GM21447 (cell line): Measurements from ENCODE around the gene TUNAR.

Experiments used
- ATAC-seq: cut with Tn5 transposase; IDR thresholded peaks from one replicate; pipeline ENCODE4 v1.9.1; 2021; ENCODE audit not compliant: unreplicated experiment

TUNAR gene

GRCh38 chr14:95871531-95871930, 5.1 kb upstream of the TUNAR start:
- ATAC-seq, result no peak

- ATAC-seq, result no peak
Measured at GRCh38 chr14:95872777-95873176, 3.9 kb upstream of the TUNAR start.

GRCh38 chr14:95875831-95876760, 536 bp upstream of the TUNAR start:
- no peak for ATAC-seq

- no peak for ATAC-seq
Measured at GRCh38 chr14:95877633-95878032, 1.0 kb downstream of the TUNAR start.

DNA sequence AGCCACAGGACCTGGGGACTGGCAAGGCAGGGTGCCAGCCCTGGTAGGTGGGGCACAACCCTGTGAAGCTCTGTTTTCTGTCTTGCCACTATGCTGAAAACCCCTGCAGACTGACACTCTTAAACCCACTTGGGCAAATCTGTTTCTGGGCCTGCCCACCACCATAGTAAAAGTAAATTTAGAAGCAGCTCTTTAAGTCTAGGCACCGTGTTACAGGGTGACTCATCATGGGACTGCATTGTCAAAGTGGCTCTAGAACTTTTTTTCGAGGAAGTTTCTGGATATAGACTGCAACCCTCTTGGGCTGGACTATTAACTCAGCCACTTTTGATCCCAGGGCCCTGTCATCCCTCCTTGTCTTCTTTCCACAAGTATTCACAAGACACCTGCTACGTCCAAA, 7.7 kb downstream of the TUNAR start:
- ATAC-seq, result no peak

- no peak for ATAC-seq
Measured at GRCh38 chr14:95885278-95885677, 8.6 kb downstream of the TUNAR start.

DNA sequence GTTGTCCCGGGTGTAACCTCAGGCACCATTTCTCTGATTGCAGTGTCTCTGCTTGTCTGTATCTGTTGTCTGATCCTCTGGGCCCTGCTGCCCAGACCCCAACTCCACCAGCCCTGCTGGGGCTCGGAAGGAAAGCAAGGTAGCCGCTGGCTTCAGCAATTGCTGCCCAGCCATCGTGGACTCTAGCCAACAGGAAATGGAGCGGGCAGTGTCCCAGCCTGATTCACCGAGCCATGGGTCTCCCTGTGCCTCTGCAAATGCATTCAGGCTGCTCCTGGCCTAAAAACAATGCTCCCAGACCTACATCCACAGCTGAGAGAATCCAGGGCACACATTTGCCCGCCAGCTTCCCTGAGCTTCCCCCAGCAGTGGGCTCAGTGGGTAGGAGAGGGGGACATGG, 9.2 kb downstream of the TUNAR start:
- ATAC-seq, result no peak

- ATAC-seq, result no peak
Measured at GRCh38 chr14:95886366-95887056, 9.9 kb downstream of the TUNAR start.

GRCh38 chr14:95887351-95887750, 10.7 kb downstream of the TUNAR start:
- ATAC-seq, result no peak

DNA sequence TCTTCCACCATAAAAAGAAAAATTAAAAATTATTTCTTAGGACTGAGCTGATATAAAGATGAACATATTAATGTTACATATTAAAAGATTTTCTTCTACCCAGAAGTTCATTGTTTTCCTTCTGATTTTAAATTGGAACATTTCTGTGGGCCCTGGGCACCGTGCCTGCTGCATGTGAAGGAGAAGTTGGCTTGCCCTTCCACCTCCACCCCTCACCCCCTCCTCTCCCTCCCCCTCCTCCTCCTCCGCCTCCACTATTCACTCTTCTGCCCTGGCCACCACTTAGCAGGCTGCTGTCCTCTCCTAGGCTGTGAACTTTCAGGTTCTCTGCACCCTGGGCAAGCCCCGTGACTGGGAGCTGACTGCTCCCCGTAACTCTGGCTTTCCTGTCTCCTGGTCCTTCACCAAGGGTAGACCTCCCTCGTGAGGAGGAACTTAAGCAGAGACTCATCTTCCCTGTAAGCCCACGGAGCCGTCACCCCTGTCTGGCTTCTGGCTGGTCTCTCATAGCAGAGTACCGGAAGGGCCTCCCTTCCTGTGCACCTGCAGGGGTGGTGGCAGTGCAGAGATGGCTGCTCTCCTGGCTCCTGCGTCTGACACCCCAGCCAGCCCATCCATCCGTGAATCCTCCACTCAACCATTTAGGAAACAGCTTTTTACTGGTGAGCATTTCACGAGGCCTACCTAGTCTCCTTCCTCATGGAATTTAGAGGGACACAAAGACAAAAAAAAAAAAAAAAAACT, 12.8 kb downstream of the TUNAR start:
- ATAC-seq, result no peak

DNA sequence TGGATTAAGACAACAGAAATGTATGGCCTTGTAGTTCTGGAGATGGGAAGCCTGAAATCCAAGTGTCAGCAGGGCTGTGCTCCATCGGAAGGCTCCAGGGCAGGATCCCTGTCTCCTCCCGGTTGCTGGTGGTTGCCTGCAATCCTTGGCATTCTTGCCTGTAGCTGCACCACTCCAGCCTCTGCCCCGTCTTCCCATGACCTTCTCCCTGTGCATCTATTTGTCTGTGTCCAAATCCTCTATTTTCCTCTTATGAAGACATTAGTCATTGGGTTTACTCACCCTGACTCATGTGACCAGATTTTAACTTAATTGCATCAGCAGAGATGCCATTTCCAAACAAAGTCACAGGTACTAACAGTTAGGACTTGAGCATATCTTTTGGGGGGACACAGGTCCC, 15.1 kb downstream of the TUNAR start:
- ATAC-seq, result no peak

- no peak for ATAC-seq
Measured at GRCh38 chr14:95892142-95892541, 15.5 kb downstream of the TUNAR start.

GRCh38 chr14:95895720-95896119, 19.1 kb downstream of the TUNAR start:
- ATAC-seq, result no peak

GRCh38 chr14:95896498-95897135, 20.0 kb downstream of the TUNAR start:
- ATAC-seq, result no peak

GRCh38 chr14:95897280-95897679, 20.6 kb downstream of the TUNAR start:
- no peak for ATAC-seq

DNA sequence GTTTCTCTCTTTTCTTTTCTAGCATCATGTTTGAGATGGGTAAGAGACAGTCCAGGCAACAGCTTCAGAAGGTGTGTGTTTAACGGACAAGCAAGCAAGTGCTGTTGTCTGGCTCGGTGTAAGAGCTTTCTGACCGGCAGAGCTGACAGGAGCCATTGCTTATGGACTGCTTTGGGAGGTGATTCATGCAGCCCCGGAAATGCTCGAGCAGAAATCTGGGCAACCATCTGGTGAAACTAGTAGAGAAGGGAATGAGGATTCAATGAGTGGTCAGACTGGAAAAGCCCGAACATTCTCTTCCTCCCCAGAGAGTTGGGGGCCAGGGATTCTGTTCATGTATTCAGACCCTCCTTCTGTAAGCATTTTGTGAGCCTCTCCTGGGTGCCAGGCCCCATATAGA, 24.4 kb downstream of the TUNAR start:
- no peak for ATAC-seq

- ATAC-seq, result no peak
Measured at GRCh38 chr14:95902273-95902826, 25.7 kb downstream of the TUNAR start.

DNA sequence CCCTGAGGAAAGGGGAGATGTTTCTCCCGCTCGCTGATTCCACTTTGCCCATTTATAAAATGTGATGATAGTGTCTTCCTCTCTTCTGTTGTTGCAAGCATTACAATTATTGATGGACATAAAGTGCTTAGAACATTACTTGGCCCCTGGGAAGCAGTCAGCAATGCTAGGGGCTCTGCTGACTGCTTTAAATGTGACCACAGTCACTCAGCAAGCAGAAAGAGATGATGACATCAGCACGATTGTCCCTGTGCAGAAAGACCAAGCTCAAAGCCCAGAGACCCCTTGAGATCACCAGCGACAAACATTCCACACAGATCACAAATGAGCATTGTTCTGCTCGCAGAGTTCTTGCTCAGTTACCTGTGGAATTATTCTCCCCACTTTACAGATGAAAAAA, 26.5 kb downstream of the TUNAR start:
- no peak for ATAC-seq

- no peak for ATAC-seq
Measured at GRCh38 chr14:95903616-95904107, 27.0 kb downstream of the TUNAR start.

DNA sequence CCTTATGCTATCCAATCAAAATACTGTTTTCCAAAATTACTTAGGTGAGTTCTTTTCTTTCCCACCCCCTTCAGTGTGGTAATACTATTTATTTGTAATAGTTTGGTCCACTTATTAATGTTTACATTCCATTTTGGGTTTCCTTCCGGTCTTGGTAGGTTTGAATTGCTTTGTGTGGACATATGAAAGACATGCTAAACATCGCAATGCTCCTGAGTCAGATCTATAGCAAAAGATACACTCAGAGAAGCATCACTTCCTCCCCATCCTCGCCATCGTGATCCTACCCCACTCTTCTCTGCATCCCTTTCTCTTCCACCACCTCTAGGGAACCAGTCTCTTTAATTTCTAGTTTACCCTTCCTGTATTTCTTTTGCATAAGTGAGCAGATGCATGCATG, 30.0 kb downstream of the TUNAR start:
- ATAC-seq, result no peak

DNA sequence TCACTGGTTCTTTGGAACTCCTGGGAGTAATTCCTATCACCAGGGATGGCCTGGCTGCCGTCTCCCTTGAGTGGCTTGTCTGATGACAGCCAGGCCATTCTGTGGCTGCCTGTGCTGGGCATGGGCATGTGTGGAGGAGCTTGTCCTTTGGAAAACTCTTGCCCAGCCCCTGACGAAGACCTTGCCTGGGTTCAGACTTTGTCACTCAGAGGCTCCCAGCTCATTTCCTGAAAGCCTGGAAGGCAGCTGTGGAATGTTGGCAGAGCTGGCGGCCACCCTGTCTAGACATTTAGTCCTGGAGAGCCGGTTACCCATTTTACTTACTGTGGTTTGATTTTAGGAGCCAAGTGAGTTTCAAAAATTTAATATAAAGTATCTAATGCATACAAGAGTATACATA, 34.0 kb downstream of the TUNAR start:
- no peak for ATAC-seq
